ENCODE measurements around the gene KCNH8.
A peak's percentile ranks its signal among the peaks of the same experiment; 100 is the strongest.
"Not testable (repeated sequence)": the region's sequence is repeated elsewhere in the genome, so short reads cannot be mapped to it uniquely, and the experiment has no call there.

The KCNH8 gene

GRCh38 chr3:19183584-19183983 is 35.3 kb downstream of the KCNH8 start:
- DNase-seq = peak in 1 of 4 experiments; percentile 3

- DNase-seq = no peak
Observed at GRCh38 chr3:19190126-19190525, 41.8 kb downstream of the KCNH8 start.

- DNase-seq = peak in 2 of 4 experiments; percentile 10 to 14
Observed at GRCh38 chr3:19190602-19191001, 42.3 kb downstream of the KCNH8 start.

- DNase-seq = no peak
Observed at GRCh38 chr3:19199131-19199530, 50.8 kb downstream of the KCNH8 start.

- no peak for DNase-seq
Observed at GRCh38 chr3:19202303-19202702, 54.0 kb downstream of the KCNH8 start.

- DNase-seq = no peak
Observed at GRCh38 chr3:19202754-19203153, 54.4 kb downstream of the KCNH8 start.

- DNase-seq = no peak
Observed at GRCh38 chr3:19206540-19206939, 58.2 kb downstream of the KCNH8 start.

- DNase-seq = peak; percentile 4 to 69 (median 32)
Observed at GRCh38 chr3:19213603-19214220, 65.4 kb downstream of the KCNH8 start.

GRCh38 chr3:19215427-19215826 is 67.1 kb downstream of the KCNH8 start:
- DNase-seq = no peak

GRCh38 chr3:19216669-19217337 is 68.5 kb downstream of the KCNH8 start:
- DNase-seq = no peak

GRCh38 chr3:19220311-19220710 is 72.0 kb downstream of the KCNH8 start:
- DNase-seq = no peak

- DNase-seq = no peak
Observed at GRCh38 chr3:19221081-19221480, 72.8 kb downstream of the KCNH8 start.

GRCh38 chr3:19226479-19226878 is 78.2 kb downstream of the KCNH8 start:
- no peak for DNase-seq

- no peak for DNase-seq
Observed at GRCh38 chr3:19228167-19228566, 79.9 kb downstream of the KCNH8 start.

- DNase-seq = no peak
Observed at GRCh38 chr3:19229086-19229485, 80.8 kb downstream of the KCNH8 start.

- peak; percentile 44 to 74 (median 56) for DNase-seq
Observed at GRCh38 chr3:19229881-19230280, 81.6 kb downstream of the KCNH8 start.

- no peak for DNase-seq
Observed at GRCh38 chr3:19231792-19232461, 83.6 kb downstream of the KCNH8 start.

GRCh38 chr3:19232566-19232965 is 84.3 kb downstream of the KCNH8 start:
- DNase-seq = no peak

- DNase-seq = not testable (repeated sequence)
Observed at GRCh38 chr3:19233882-19234784, 85.8 kb downstream of the KCNH8 start.

GRCh38 chr3:19248143-19248542 is 99.8 kb downstream of the KCNH8 start:
- DNase-seq = no peak

GRCh38 chr3:19248767-19249166 is 100.5 kb downstream of the KCNH8 start:
- DNase-seq = no peak

GRCh38 chr3:19250959-19251610 is 102.8 kb downstream of the KCNH8 start:
- no peak for DNase-seq
